GM12878 (cell line): ENCODE measurements around the gene MSRB1. TPM values are rescaled to one million over a fixed set of nuclear protein-coding genes. Genes with fewer than 3 reads are reported as not detected.

Source experiments
- ATAC-seq: fragments of 200-7000 bp; cut with Tn5 transposase; 3 replicates; pipeline ENCODE4 v1.9.1; 2020; ENCODE audit warnings: mild to moderate bottlenecking, moderate library complexity
- BruUV-seq: library from RNA; stranded (reverse); fragments of 400-500 nt; replicated peaks from 2 replicates; lab custom pipeline; 2021; lab: Mats Ljungman, UMichigan
- CTCF ChIA-PET: fragments of 300-600 bp; sonication (Branson Sonifier 250); formaldehyde crosslinking; extraction: SDS; loops from one replicate; lab custom pipeline; 2021; ENCODE audit warnings: inconsistent platforms; lab: Yijun Ruan, JAX
- POLR2A ChIA-PET: fragments of 350-600 bp; formaldehyde crosslinking; extraction: SDS; loops from one replicate; lab custom pipeline; 2021; ENCODE audit warnings: inconsistent platforms; lab: Charles Lee
- RAD21 ChIA-PET: fragments of 300-600 bp; sonication (Branson Sonifier 250); formaldehyde crosslinking; loops from one replicate; lab custom pipeline; 2023; ENCODE audit warnings: antibody characterized with exemption; ENCODE audit not compliant: unreplicated experiment; lab: Charles Lee
- SMC1A ChIA-PET: fragments of 300-600 bp; sonication (Branson Sonifier 250); formaldehyde crosslinking; loops from one replicate; lab custom pipeline; 2023; ENCODE audit not compliant: unreplicated experiment, uncharacterized antibody; lab: Charles Lee
- DNase-seq: peaks from one replicate; pipeline ENCODE4 v3.0.0-alpha.2; 2011; ENCODE audit warnings: low read depth, low spot score
- FAIRE-seq: peaks from 3 replicates; lab custom pipeline; 2011; peaks lifted over from hg19 to GRCh38; lab: Jason Lieb, UNC
- H2AFZ ChIP-seq: 2 replicates; pipeline ENCODE4 v1.6.0; 2011; ENCODE audit warnings: low read depth, low read length, control low read depth; ENCODE audit not compliant: control insufficient read depth
- H3K27ac ChIP-seq: 2 replicates; pipeline ENCODE4 v1.5.1; 2011; ENCODE audit warnings: control low read depth; ENCODE audit not compliant: control insufficient read depth, insufficient read depth
- H3K27me3 ChIP-seq, 2 experiments: replicated peaks in 1 of 2; 2 replicates each; pipeline versions ENCODE4 v1.6.0 to v1.6.1; 2011; ENCODE audit warnings: low read length in 1 of 2; ENCODE audit not compliant: control insufficient read depth in 2 of 2, insufficient read depth in 2 of 2
- H3K36me3 ChIP-seq, 2 experiments: 2 replicates each; pipeline ENCODE4 v1.5.1; 2011; ENCODE audit warnings: low read length in 1 of 2; ENCODE audit not compliant: control insufficient read depth in 2 of 2, insufficient read depth in 2 of 2
- H3K4me1 ChIP-seq: 2 replicates; pipeline ENCODE4 v1.6.1; 2011; ENCODE audit warnings: mild to moderate bottlenecking, low read length, moderate library complexity, mixed read lengths; ENCODE audit not compliant: control insufficient read depth, insufficient read depth
- H3K4me2 ChIP-seq: 2 replicates; pipeline ENCODE4 v1.6.0; 2011; ENCODE audit warnings: control low read depth; ENCODE audit not compliant: control insufficient read depth, insufficient read depth
- H3K4me3 ChIP-seq: fragments of 200-600 bp; sonication (generic); 2 replicates; pipeline ENCODE4 v1.5.1; 2016
- H3K79me2 ChIP-seq: 2 replicates; pipeline ENCODE4 v1.6.0; 2011; ENCODE audit warnings: low read length; ENCODE audit not compliant: control insufficient read depth, insufficient read depth
- H3K9ac ChIP-seq: 2 replicates; pipeline ENCODE4 v1.8.0; 2011; ENCODE audit warnings: low read length, control low read depth, mixed read lengths; ENCODE audit not compliant: control insufficient read depth, insufficient read depth
- H3K9me3 ChIP-seq: replicated peaks from 3 replicates; pipeline ENCODE4 v1.5.1; 2011; ENCODE audit warnings: mild to moderate bottlenecking, low read length; ENCODE audit not compliant: control insufficient read depth, insufficient read depth
- H4K20me1 ChIP-seq: 2 replicates; pipeline ENCODE4 v1.6.0; 2011; ENCODE audit not compliant: control insufficient read depth, insufficient read depth
- ATF7 ChIP-seq: fragments of 450-650 bp; IDR thresholded peaks from 2 replicates; pipeline ENCODE4 v1.6.1; 2016; ENCODE audit warnings: low read depth, mild to moderate bottlenecking
- CBFB ChIP-seq: IDR thresholded peaks from 2 replicates; pipeline ENCODE4 v1.6.1; 2016; ENCODE audit warnings: antibody characterized with exemption, low read depth
- CEBPZ ChIP-seq: fragments of 150-350 bp; IDR thresholded peaks from 2 replicates; pipeline ENCODE4 v1.6.1; 2016; ENCODE audit warnings: low read depth, low read length
- ETV6 ChIP-seq, 2 experiments: fragments of 450-650 bp in 1 of 2; IDR thresholded peaks in 1 of 2; conservative IDR thresholded peaks in 1 of 2; 2 replicates each; pipeline ENCODE4 v1.6.1; 2014; ENCODE audit warnings: antibody characterized with exemption in 1 of 2, borderline replicate concordance in 1 of 2, low read depth in 1 of 2, mild to moderate bottlenecking in 1 of 2, moderate library complexity in 1 of 2
- KLF5 ChIP-seq: fragments of 450-650 bp; IDR thresholded peaks from 2 replicates; pipeline ENCODE4 v1.6.1; 2014; ENCODE audit warnings: mild to moderate bottlenecking; ENCODE audit not compliant: partially characterized antibody
- NFXL1 ChIP-seq: fragments of 450-650 bp; IDR thresholded peaks from 2 replicates; pipeline ENCODE4 v1.6.1; 2017; ENCODE audit warnings: antibody characterized with exemption, mild to moderate bottlenecking, borderline replicate concordance
- RCOR1 ChIP-seq: conservative IDR thresholded peaks from 2 replicates; pipeline ENCODE4 v1.6.1; 2012; ENCODE audit warnings: low read depth, low read length, improper control_type of control experiment
- TCF12 ChIP-seq: IDR thresholded peaks from 2 replicates; pipeline ENCODE4 v1.6.1; 2011; ENCODE audit warnings: low read depth, mild to moderate bottlenecking, low read length
- TCF7 ChIP-seq: IDR thresholded peaks from 2 replicates; pipeline ENCODE4 v1.6.1; 2014; ENCODE audit warnings: antibody characterized with exemption, borderline replicate concordance
- WGBS: methylation state at CpG from one replicate; pipeline ENCODE4 v1.1.6; 2016; ENCODE audit warnings: low lambda C conversion rate; ENCODE audit not compliant: insufficient replicate concordance, insufficient coverage; ENCODE audit errors: missing lambda C conversion rate; 5-methylcytosine and 5-hydroxymethylcytosine counted together
- in situ Hi-C: fragments of 300-500 bp; cut with MboI; formaldehyde crosslinking; loops from 9 replicates; pipeline ENCODE4 v1.14.3; 2018; ENCODE audit warnings: mixed read lengths
- intact Hi-C: fragments of 100-400 bp; cut with micrococcal nuclease; formaldehyde crosslinking; loops from one replicate; pipeline ENCODE4 v1.14.2; 2022; ENCODE audit not compliant: unreplicated experiment
- polyA plus RNA-seq, 11 experiments: library from polyadenylated mRNA; depleted of rRNA in 4 of 11; unstranded in 6 of 11; stranded (reverse) in 5 of 11; fragments of >200 nt; fragmentation: Nextera tagmentation in 4 of 11; fragmentation: Illumina TruSeq in 1 of 11; extraction: Ambion mirVana in 4 of 11; extraction: Trizol in 1 of 11; gene quantifications; 1 replicate in 1 of 11; 2 replicates in 10 of 11; pipeline versions ENCODE4 v1.2.1 to v1.2.3, GENCODE V29; 2011 to 2016; ENCODE audit warnings: inconsistent platforms in 2 of 11, missing spikeins in 2 of 11, low read depth in 1 of 11
- total RNA-seq, 4 experiments: library from RNA; depleted of rRNA in 3 of 4; stranded (reverse); fragments of >200 nt in 3 of 4; fragmentation: Illumina TruSeq in 1 of 4; extraction: Trizol in 1 of 4; gene quantifications; 2 replicates each; pipeline versions ENCODE4 v1.2.1 to v1.2.3, GENCODE V29; 2013 to 2021
- TF ChIP-seq, protein P1 (sequence below): fragments of 450-650 bp; formaldehyde crosslinking; IDR thresholded peaks from 2 replicates; pipeline ENCODE4 v1.5.0; 2022; ENCODE audit warnings: mild to moderate bottlenecking, missing genetic modification characterization
- TF ChIP-seq, protein P2 (sequence below): fragments of 450-650 bp; IDR thresholded peaks from 2 replicates; pipeline ENCODE4 v1.6.1; 2017; ENCODE audit warnings: mild to moderate bottlenecking, low read depth, inconsistent platforms; ENCODE audit not compliant: poor library complexity, severe bottlenecking
- TF ChIP-seq, protein P3 (sequence below): IDR thresholded peaks from 2 replicates; pipeline ENCODE4 v1.6.1; 2012; ENCODE audit warnings: low read depth, low read length, improper control_type of control experiment

Gene MSRB1
- total and polyA plus RNA-seq, 10 of the 15 experiments (the other 5 are each of a cell fraction or from before 2014, with no cell fraction given): 5.1 to 48.6 (median 25.7) TPM

- ChIA-PET POLR2A (no interaction called here), RAD21 (interaction anchor here (0.5 kb wide), 1 partner anchor 175 kb away, joined by 3 read pairs; no protein-coding TSS in a partner anchor), SMC1A (interaction anchor here (0.6 to 1.0 kb wide), 2 partner anchors 31 to 115 kb away, joined by 3 read pairs; no protein-coding TSS in a partner anchor), CTCF (no interaction called here)
- WGBS: 35% methylated on average over 16 of the region's 16 CpGs
- Histone ChIP-seq H3K4me3 (no peak overlapping the region), H2AFZ (no peak overlapping the region), H3K27me3 (no peaks in the 10 kb centered on the region; a peak in 2 of 4 replicates), H3K27ac (no peak overlapping the region), H3K36me3 (no peaks in the 10 kb centered on the region), H3K9me3 (no peaks in the 10 kb centered on the region), H3K4me2 (no peak overlapping the region), H3K9ac (no peak overlapping the region), H3K79me2 (no peaks in the 10 kb centered on the region), H3K4me1 (no peaks in the 10 kb centered on the region), H4K20me1 (no peaks in the 10 kb centered on the region)
- no peak for ATAC-seq
- no peak for DNase-seq
- BruUV-seq: no TSS peak
- intact Hi-C loops: no loop called here
- FAIRE-seq: no peak
- in situ Hi-C loops: no loop called here
- no peak for TF ChIP-seq KLF5
- TF ChIP-seq TCF7: no peak
- TF ChIP-seq RCOR1: no peak
- TF ChIP-seq CEBPZ: no peak
- TF ChIP-seq ETV6 (conservative IDR thresholded peaks at IDR 0.05 in 1 of 2, IDR thresholded peaks at IDR 0.05 in 1 of 2; ENCODE audit: borderline replicate concordance in 1 of 2, low read depth in 1 of 2): no peak
- TF ChIP-seq, protein P1, sequence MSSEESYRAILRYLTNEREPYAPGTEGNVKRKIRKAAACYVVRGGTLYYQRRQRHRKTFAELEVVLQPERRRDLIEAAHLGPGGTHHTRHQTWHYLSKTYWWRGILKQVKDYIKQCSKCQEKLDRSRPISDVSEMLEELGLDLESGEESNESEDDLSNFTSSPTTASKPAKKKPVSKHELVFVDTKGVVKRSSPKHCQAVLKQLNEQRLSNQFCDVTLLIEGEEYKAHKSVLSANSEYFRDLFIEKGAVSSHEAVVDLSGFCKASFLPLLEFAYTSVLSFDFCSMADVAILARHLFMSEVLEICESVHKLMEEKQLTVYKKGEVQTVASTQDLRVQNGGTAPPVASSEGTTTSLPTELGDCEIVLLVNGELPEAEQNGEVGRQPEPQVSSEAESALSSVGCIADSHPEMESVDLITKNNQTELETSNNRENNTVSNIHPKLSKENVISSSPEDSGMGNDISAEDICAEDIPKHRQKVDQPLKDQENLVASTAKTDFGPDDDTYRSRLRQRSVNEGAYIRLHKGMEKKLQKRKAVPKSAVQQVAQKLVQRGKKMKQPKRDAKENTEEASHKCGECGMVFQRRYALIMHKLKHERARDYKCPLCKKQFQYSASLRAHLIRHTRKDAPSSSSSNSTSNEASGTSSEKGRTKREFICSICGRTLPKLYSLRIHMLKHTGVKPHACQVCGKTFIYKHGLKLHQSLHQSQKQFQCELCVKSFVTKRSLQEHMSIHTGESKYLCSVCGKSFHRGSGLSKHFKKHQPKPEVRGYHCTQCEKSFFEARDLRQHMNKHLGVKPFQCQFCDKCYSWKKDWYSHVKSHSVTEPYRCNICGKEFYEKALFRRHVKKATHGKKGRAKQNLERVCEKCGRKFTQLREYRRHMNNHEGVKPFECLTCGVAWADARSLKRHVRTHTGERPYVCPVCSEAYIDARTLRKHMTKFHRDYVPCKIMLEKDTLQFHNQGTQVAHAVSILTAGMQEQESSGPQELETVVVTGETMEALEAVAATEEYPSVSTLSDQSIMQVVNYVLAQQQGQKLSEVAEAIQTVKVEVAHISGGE (CRISPR knock-in tag): no peak
- no peak for TF ChIP-seq NFXL1
- TF ChIP-seq CBFB: no peak
- TF ChIP-seq, protein P2, sequence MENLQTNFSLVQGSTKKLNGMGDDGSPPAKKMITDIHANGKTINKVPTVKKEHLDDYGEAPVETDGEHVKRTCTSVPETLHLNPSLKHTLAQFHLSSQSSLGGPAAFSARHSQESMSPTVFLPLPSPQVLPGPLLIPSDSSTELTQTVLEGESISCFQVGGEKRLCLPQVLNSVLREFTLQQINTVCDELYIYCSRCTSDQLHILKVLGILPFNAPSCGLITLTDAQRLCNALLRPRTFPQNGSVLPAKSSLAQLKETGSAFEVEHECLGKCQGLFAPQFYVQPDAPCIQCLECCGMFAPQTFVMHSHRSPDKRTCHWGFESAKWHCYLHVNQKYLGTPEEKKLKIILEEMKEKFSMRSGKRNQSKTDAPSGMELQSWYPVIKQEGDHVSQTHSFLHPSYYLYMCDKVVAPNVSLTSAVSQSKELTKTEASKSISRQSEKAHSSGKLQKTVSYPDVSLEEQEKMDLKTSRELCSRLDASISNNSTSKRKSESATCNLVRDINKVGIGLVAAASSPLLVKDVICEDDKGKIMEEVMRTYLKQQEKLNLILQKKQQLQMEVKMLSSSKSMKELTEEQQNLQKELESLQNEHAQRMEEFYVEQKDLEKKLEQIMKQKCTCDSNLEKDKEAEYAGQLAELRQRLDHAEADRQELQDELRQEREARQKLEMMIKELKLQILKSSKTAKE: no peak
- no peak for TF ChIP-seq ATF7
- TF ChIP-seq TCF12: no peak
- TF ChIP-seq, protein P3, sequence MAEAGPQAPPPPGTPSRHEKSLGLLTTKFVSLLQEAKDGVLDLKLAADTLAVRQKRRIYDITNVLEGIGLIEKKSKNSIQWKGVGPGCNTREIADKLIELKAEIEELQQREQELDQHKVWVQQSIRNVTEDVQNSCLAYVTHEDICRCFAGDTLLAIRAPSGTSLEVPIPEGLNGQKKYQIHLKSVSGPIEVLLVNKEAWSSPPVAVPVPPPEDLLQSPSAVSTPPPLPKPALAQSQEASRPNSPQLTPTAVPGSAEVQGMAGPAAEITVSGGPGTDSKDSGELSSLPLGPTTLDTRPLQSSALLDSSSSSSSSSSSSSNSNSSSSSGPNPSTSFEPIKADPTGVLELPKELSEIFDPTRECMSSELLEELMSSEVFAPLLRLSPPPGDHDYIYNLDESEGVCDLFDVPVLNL: no peak
Measured at GRCh38 chr16:1890024-1890707, 52.8 kb downstream of the MSRB1 start.
